Natural killer cell (primary cell): Measurements from ENCODE around the gene MRPL3. TPM values are rescaled to one million over a fixed set of nuclear protein-coding genes. Genes with fewer than 3 reads are reported as not detected.

Experiments used
- ATAC-seq, 3 donors: fragments of 150-1000 bp in 2 of 3; fragments of 200-7000 bp in 1 of 3; cut with Tn5 transposase; 1 replicate in 1 of 3; 2 replicates in 2 of 3; pipeline ENCODE4 v1.10.0; 2021; ENCODE audit warnings: mild to moderate bottlenecking in 2 of 3, moderate library complexity in 2 of 3
- DNase-seq, 2 donors: peaks; one replicate each; pipeline versions ENCODE4 v3.0.0 to v3.0.0-alpha.2; 2013 to 2021; ENCODE audit warnings: mixed read lengths in 1 of 2
- H3K27ac ChIP-seq: one replicate; pipeline ENCODE4 v1.5.1; 2013; ENCODE audit warnings: mild to moderate bottlenecking, low read length
- H3K27me3 ChIP-seq: one replicate; pipeline ENCODE4 v1.6.1; 2013; ENCODE audit warnings: low read length; ENCODE audit not compliant: control insufficient read depth, insufficient read depth
- H3K36me3 ChIP-seq: one replicate; pipeline ENCODE4 v1.6.1; 2013; ENCODE audit warnings: low read length; ENCODE audit not compliant: control insufficient read depth, insufficient read depth
- H3K4me1 ChIP-seq: one replicate; pipeline ENCODE4 v1.6.1; 2013; ENCODE audit warnings: low read length; ENCODE audit not compliant: control insufficient read depth, insufficient read depth
- H3K4me3 ChIP-seq: one replicate; pipeline ENCODE4 v1.5.1; 2013; ENCODE audit warnings: low read length
- H3K9me3 ChIP-seq: one replicate; pipeline ENCODE4 v1.6.1; 2013; ENCODE audit warnings: low read length; ENCODE audit not compliant: control insufficient read depth, insufficient read depth
- H3K27ac Mint-ChIP-seq, 2 donors: one replicate each; pipeline ENCODE4 v1.8.0; 2022; ENCODE audit warnings: mild to moderate bottlenecking in 2 of 2, mixed read lengths in 2 of 2, moderate library complexity in 1 of 2
- H3K27me3 Mint-ChIP-seq, 2 donors: one replicate each; pipeline ENCODE4 v1.8.0; 2022; ENCODE audit warnings: low read depth in 2 of 2, mixed read lengths in 2 of 2
- H3K36me3 Mint-ChIP-seq: one replicate; pipeline ENCODE4 v1.8.0; 2022; ENCODE audit warnings: mixed read lengths
- H3K4me1 Mint-ChIP-seq, 2 donors: one replicate each; pipeline ENCODE4 v1.8.0; 2022; ENCODE audit warnings: mixed read lengths in 2 of 2
- H3K4me3 Mint-ChIP-seq: one replicate; pipeline ENCODE4 v1.8.0; 2022; ENCODE audit warnings: mild to moderate bottlenecking, moderate library complexity, mixed read lengths
- H3K9me3 Mint-ChIP-seq, 2 donors: one replicate each; pipeline ENCODE4 v1.8.0; 2022; ENCODE audit warnings: mixed read lengths in 2 of 2
- CTCF ChIP-seq: fragments of 200-600 bp; IDR thresholded peaks from one replicate; pipeline ENCODE4 v1.8.0; 2022; ENCODE audit warnings: antibody characterized with exemption
- WGBS: methylation state at CpG from one replicate; pipeline ENCODE4 v1.1.7; 2013; ENCODE audit warnings: missing lambda C conversion rate; ENCODE audit not compliant: insufficient coverage; 5-methylcytosine and 5-hydroxymethylcytosine counted together
- intact Hi-C: fragments of 100-400 bp; cut with micrococcal nuclease; formaldehyde crosslinking; loops from one replicate; pipeline ENCODE4 v1.14.2; 2022
- total RNA-seq, 4 donors: library from RNA; stranded (reverse); fragments of 120-200 nt in 1 of 4; gene quantifications; one replicate each; pipeline versions ENCODE4 v1.2.3 to v1.2.4, GENCODE V29; 2013 to 2022

MRPL3 gene
- total RNA-seq, 3 donors from 2014 or later (not counting 1 experiment from before 2014, with no cell fraction given) = 25.9 to 42.2 (median 29.7) TPM

- H3K4me1 ChIP-seq = no peaks in the 10 kb centered on the region
- Mint-ChIP-seq H3K4me1 (no peaks in the 10 kb centered on the region), H3K9me3 (no peaks in the 10 kb centered on the region), H3K27ac (no peak overlapping the region), H3K27me3 (peaks cover 28 to 71% of the 10 kb centered on the region in 2 donors), H3K36me3 (no peaks in the 10 kb centered on the region), H3K4me3 (no peak overlapping the region)
- intact Hi-C loops = no loop called here
- peaks cover 7% of the 10 kb centered on the region for H3K27me3 ChIP-seq
- H3K36me3 ChIP-seq = no peaks in the 10 kb centered on the region
- no peak for TF ChIP-seq CTCF
- no peaks in the 10 kb centered on the region for H3K9me3 ChIP-seq
- DNase-seq (no peak), ATAC-seq (no peak)
- no peak overlapping the region for H3K27ac ChIP-seq
- no peak overlapping the region for H3K4me3 ChIP-seq
Measured at GRCh38 chr3:131532645-131533044, 29.9 kb upstream of the MRPL3 start.

DNA sequence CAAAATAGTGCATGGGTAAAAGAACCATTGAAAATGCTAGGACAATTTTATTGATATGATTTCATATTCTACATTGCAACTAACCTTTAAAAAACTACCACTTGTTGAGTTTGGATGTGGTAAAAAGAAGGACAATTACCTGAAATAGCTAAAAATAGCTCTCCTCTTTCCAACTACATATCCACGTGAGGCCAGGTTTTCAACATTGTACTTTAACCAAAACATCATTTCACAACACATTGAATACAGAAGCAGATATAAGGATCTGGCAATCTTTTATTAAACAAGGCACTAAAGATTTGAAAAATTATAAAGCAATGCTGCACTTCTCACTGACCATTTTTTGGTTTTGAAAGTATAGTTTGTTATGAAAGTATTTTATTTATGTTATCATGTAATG is 28.1 kb upstream of the MRPL3 start:
- intact Hi-C loops = no loop called here
- H3K4me3 Mint-ChIP-seq = no peak overlapping the region
- no peaks in the 10 kb centered on the region for H3K4me1 Mint-ChIP-seq
- H3K27me3 Mint-ChIP-seq = peaks cover 33 to 59% of the 10 kb centered on the region in 2 donors
- no peak overlapping the region for H3K4me3 ChIP-seq
- no peaks in the 10 kb centered on the region for H3K9me3 ChIP-seq
- TF ChIP-seq CTCF = no peak
- peaks cover 12% of the 10 kb centered on the region for H3K27me3 ChIP-seq
- DNase-seq (no peak), ATAC-seq (no peak)
- H3K36me3 ChIP-seq = no peaks in the 10 kb centered on the region
- H3K36me3 Mint-ChIP-seq = no peaks in the 10 kb centered on the region
- H3K27ac Mint-ChIP-seq = no peak overlapping the region
- H3K27ac ChIP-seq = no peak overlapping the region
- no CpG with 5 or more reads among the region's 1 CpG for WGBS
- peaks cover 3% of the 10 kb centered on the region for H3K4me1 ChIP-seq
- no peaks in the 10 kb centered on the region for H3K9me3 Mint-ChIP-seq

DNA sequence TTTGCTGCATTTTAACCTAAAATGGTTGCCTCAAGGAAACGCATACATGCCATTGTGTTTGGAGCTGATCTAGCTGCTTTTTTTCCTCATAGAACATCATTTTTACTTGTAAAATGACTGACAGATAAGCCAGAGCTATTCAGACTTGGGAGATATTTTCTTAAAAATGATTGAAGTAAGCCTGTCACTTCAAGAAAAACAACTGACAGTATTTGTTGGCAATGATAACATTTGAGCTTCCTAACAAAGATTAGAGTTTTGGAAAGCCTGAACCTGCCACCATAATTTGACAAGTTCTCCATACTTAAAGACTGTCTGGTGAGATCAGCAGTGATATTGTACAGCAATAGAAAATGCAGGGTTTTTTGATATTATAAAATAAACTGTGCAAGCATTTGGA is 27.6 kb upstream of the MRPL3 start:
- Histone ChIP-seq H3K4me3 (no peak overlapping the region), H3K27me3 (peaks cover 12% of the 10 kb centered on the region), H3K27ac (no peak overlapping the region), H3K4me1 (peaks cover 3% of the 10 kb centered on the region), H3K9me3 (no peaks in the 10 kb centered on the region), H3K36me3 (no peaks in the 10 kb centered on the region)
- TF ChIP-seq CTCF = no peak
- Mint-ChIP-seq H3K27me3 (peaks cover 29 to 58% of the 10 kb centered on the region in 2 donors), H3K9me3 (no peaks in the 10 kb centered on the region), H3K4me3 (no peak overlapping the region), H3K4me1 (no peaks in the 10 kb centered on the region), H3K36me3 (no peaks in the 10 kb centered on the region), H3K27ac (no peak overlapping the region)
- DNase-seq (no peak), ATAC-seq (no peak)
- 100% methylated on average over 1 of the region's 1 CpG for WGBS
- intact Hi-C loops = no loop called here

GRCh38 chr3:131526801-131527347 is 24.1 kb upstream of the MRPL3 start:
- Mint-ChIP-seq H3K36me3 (no peaks in the 10 kb centered on the region), H3K27me3 (peaks cover 27 to 36% of the 10 kb centered on the region in 2 donors), H3K9me3 (no peaks in the 10 kb centered on the region), H3K27ac (no peak overlapping the region), H3K4me1 (no peaks in the 10 kb centered on the region), H3K4me3 (no peak overlapping the region)
- Histone ChIP-seq H3K36me3 (no peaks in the 10 kb centered on the region), H3K9me3 (no peaks in the 10 kb centered on the region), H3K27ac (no peak overlapping the region), H3K4me1 (peaks cover 3% of the 10 kb centered on the region), H3K27me3 (peaks cover 10% of the 10 kb centered on the region), H3K4me3 (no peak overlapping the region)
- no peak for TF ChIP-seq CTCF
- ATAC-seq (no peak), DNase-seq (no peak)
- WGBS = 16% methylated on average over 37 of the region's 37 CpGs
- intact Hi-C loops = no loop called here
